ENCODE data around the gene PAX2.

Gene PAX2

GRCh38 chr10:100874702-100875483 lies 129.5 kb downstream of the PAX2 start:
- no peak for DNase-seq (ENCODE audit: low read depth in 4 of 4, low spot score in 1 of 4)

DNA sequence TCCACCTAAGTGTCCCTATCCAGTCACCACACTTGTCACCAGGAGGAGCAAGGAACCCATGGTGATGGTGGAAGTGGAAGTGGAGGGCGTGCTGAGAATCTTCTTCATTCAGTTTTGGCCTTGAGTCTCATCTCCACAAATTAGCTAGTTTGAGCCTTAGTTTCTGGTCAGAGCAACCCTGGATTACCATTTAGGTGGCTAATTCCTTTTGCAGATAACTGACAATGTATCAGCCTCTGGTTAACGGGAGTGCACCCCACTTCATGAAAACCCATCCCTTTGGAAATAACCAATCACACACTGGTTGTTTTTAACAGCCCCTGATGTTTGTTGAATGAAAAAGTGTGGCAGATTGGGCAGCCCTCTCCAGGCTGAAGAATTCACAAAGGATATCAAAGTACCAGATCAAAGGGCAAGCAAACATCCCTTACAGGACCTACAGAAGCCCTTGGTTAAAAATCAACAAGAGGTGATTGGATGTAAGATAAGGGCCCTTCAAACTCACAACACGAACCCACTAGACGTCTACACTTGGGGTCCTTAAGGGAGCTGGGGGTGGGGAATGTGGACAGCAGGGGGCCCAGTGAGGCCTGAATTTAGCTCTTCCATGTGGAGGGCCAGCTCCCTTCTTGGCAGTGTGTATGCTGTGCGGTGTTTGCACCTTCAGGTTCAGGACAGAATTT lies 130.2 kb downstream of the PAX2 start:
- DNase-seq (ENCODE audit: low read depth in 4 of 4, low spot score in 1 of 4) = no peak

DNA sequence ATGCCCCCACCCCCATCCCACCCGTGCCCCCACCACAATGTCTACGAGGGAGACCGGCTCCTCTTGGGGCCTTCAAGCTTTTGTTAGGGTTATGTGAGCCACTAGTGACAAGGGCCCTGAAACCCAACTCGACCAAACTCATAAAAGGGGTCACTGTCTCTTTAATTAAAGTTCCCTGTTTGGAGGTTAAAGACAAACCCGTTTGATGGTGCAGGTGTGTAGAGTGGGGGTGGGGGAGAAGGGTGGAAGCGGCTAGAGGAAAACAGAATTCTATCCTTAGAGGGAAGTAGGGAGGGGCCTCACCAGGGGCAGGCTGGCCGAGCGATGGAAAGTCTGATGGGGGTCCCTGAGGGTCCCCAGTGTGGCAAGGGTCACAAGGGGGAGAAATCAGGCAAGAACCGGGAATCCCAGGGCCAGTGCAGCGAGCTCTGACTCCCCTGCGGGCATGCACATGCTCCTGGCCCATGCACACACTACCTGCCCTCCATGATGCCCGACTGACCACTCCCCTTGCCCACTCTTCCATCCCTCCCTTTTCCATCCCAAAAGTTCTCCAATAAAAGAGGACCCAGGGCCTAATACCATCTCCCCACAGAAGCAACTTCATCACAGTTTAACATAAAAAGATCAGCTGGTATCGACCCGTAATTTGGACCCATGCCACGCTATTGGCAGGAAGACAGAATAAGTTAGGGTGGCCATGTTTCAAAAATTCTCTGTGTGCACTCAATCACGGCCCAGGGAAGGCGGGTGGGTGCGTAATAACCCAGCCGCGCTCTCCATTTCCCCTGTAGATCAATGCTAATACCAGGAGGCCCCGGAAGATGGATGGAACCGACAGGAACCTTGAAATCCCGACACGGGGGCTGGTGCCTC lies 131.4 kb downstream of the PAX2 start:
- no peak for DNase-seq (ENCODE audit: low read depth in 4 of 4, low spot score in 1 of 4)

DNA sequence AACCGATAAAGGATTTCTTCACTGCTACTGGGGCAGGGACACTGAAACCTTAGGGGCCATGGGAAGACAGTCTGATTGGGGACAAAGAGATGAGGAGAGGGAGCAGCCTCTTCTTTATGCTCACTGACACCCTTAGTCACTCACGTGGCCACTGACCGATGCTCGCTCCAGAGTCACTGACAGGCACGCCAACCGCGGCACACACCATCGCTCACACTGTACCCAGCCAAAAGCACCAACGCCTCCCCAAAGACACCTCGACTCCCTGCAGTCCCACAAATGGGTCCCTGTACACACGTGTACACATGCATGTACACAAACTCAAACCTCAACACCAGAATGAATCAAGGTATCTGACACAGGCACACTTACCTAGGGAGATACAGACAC lies 132.1 kb downstream of the PAX2 start:
- DNase-seq (ENCODE audit: low read depth in 4 of 4, low spot score in 1 of 4) = no peak

DNA sequence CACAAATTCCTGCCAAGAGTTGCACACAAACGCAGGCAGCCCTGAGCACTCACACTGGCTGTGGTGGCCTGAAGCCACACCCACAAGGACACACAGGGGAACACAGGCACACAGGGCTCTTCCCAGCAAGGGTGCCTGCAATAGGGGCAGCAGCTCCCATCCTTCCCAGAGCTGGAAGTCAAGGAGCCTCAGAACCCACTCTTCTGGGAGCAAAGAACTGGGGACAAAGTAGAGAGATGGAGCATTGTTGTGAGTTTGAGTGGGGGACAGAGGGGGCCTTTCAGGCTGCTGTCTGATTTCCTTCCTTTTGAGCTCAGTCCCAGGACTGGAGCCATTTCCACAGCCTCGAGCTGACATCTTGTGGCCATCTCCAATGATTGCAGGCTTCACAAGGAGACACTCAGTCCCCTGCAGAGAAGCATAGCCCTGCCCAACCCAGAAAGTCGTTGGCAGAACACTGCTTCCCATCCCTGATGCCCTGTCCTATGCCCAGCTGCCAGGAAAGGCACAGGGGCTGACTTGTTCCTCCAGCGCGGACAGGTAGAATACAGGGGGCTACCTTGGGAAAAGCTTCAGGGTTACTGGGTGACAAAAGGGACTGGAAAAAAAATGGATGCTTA lies 133.0 kb downstream of the PAX2 start:
- DNase-seq (ENCODE audit: low read depth in 4 of 4, low spot score in 1 of 4) = peak in 2 of 4 experiments; percentile 17 to 22
